ENCODE results near the gene INKA1. TPM values are rescaled to one million over a fixed set of nuclear protein-coding genes. Genes with fewer than 3 reads are reported as not detected.
"Not testable (repeated sequence)": the region's sequence is repeated elsewhere in the genome, so short reads cannot be mapped to it uniquely, and the experiment has no call there.

Gene INKA1
- 29.6 and 29.8 TPM in 2 replicates for total RNA-seq

DNA sequence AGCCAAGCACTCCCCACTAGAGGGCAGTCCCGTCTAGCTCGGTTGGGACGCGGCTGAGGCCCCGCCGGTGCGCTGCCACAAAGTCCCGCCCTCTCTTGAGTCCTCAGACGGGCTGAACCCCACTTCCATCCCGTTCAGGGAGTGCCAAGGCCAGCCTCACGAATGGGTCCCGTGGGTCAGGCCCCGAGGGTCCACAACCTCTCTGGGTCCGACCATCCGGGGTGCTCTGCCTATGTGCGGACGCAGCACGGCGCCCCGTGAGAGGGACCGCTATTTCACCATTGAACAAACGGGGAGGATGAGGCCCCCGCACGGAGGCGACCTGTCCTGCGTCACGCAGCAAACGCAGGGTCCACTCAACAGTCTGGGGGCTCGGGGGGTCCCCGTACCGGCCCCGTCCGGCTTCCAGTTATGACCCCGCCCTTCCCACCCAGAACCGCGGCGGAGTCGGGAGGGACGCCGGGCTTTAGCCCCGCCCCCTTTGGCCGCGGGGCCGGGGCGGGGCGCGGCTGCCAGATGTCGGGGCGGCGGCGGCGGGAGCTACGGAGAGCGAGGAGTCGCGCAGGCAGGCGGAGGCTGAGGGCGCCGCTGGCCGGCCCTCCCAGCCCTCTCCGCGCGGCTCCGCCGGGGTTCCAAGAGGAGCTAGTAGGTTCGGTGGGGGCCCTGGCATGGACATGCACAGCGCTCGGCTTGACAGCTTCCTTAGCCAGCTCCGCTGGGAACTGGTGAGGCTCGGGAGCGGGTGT lies at the start of gene INKA1:
Gene INKA1, plus strand, starts transcription at position 543 of the 746 bp plus-strand sequence. Its CDS starts 132 bp downstream, at position 675.
- DNase-seq (ENCODE audit: extremely low read depth, low read depth, low spot score): no peak

DNA sequence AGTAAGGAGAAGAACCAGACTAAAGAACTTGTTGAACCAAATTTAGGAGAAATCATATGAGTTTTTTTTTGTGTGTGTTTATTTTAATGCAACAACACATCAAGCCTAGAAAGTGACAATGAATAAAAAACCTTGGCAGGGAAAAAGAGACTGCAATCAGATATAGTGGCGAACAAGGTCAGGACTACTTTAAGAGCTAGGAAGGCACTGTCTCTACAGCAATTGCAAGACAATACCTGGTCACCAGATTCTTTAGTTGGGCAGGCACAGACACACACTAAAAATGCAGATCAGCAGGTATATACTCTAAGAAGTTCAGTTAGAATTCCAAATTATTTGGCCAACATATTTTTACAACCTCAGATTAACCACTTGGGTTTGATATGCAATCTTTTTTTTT lies 48.5 kb upstream of the INKA1 start:
- DNase-seq (ENCODE audit: extremely low read depth, low read depth, low spot score): no peak

DNA sequence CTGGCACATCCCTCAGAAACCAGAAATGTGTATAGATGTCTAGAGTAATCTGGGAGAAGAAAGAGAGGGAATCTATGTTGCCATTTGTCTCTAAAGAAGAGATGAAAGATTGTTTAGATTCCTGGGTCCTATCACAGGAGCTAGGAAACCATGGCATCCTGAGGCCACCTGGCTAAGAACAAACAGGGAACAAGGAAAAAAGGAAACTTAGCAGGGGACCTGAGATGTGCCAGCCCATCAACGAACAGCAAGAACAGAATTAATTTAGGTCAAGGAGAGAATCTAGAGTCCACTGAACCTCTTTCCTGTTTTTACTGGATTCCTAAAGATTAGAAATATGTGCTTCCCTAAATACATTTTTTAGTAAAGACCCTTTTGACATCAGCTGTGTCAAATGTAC lies 47.0 kb upstream of the INKA1 start:
- no peak for DNase-seq (ENCODE audit: extremely low read depth, low read depth, low spot score)

DNA sequence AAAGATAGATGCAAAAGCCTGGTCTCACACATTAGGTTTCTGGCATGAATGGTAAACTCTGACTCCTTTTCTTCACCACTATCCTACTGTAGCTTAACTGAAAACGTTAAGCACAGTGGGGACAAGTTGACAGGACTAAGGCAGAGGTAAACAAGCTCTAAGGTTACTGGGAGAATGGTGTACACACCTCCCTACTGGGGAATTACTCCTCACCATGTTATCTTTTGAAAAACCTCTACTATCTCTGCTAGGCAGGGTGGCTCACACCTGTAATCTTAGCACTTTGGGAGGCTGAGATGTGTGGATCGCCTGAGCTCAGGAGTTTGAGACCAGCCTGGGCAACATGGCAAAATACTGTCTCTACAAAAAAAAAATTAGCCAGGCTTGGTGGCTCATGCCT lies 45.9 kb upstream of the INKA1 start:
- no peak for DNase-seq (ENCODE audit: extremely low read depth, low read depth, low spot score)

DNA sequence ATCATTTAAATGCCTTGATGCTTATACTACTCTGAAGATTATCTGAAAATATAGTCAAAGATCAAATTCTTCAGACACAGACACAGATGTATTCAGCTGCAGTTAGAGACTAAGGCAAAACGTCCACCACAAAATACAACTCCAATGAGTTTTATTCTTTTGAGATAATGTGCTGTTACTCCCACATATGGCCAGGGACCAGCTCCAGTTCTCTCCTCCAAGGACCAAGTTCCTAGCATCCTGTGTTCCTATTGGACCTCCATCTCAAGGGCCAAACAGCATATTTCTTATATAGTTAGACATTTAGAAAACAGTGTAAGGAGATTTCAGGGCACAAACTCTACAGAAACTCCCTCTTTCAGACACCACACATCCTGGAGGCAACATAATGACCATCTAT lies 43.8 kb upstream of the INKA1 start:
- DNase-seq (ENCODE audit: extremely low read depth, low read depth, low spot score): no peak

DNA sequence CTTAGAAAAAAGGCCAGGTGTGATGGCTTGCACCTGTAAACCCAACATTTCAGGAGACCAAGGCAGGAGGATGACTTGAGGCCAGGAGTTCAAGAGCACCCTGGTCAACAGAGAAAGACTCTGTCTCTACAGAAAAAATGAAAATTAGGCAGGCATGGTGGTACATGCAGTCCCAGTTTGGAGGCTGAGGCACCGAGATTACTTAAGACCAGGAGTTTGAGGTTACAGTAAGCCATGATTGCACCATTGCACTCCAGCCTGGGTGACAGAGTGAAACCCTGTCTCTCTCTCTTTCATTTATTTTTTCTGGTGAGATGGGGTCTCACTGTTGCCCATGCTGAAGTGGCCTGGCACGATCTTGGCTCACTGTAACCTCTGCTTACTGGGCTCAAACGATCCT lies 41.4 kb upstream of the INKA1 start:
- no peak for DNase-seq (ENCODE audit: extremely low read depth, low read depth, low spot score)

DNA sequence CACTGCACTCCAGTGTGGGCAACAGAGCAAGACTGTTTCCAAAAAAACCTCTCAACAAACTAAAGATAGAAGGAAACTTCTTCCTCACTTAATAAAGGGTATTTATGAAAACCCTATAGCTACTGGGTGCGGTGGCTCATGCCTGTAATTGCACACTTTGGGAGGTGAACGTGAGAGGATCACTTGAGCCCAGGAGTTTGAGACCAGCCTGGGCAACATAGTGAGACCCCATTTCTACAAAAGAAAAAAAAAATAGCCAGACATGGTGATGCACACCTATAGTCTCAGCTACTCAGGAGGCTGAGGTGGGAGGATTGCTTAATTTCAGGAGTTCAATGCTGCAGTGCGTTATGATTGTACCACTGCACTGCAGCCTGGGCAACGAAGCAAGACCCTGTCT lies 39.1 kb upstream of the INKA1 start:
- no peak for DNase-seq (ENCODE audit: extremely low read depth, low read depth, low spot score)

DNA sequence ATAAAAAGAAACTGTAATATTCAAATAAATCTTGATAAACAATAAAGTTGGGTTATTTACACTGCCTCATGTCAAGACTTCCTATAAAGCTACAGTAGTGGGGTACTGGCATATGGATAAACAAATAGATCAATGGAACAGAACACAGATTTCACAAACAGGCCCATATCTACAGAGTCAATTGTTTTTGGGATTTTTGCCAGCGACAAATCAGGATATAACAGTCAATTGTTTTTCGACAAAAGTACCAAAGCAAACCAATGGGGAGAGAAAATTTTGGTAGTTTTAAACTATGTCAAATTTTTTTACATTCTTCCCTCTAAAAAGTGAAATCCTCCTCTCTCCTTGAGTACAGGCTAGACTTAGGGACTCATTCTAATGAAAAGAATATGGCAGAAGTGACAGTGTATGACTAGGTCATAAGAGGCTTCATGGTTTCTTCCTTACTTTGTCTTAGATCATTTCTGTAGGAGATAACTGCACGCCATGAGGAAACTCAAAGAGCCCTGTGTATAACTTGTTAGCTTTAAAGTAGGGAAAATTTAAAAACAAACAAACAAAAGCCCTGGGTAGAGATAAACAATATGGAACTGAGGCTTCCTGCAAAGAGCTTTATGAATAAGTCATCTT lies 33.7 kb upstream of the INKA1 start:
- no peak for DNase-seq (ENCODE audit: extremely low read depth, low read depth, low spot score)

DNA sequence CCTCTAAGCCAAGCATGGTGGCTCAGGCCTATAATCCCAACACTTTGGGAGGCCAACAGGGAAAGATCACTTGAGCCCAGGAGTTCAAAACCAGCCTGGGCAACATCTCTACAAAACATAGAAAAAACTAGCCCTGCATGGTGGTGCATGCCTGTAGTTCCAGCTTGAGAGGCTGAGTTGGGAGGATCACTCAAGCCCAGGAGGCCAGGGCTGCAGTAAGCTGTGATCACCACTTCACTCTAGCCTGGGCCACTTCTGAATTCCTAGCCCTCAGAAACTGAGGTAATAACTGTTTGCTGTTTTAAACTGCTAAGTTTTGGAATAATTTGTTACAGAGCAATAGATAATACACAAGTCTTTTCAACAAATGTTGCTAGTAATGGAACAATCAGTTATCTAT lies 33.1 kb upstream of the INKA1 start:
- no peak for DNase-seq (ENCODE audit: extremely low read depth, low read depth, low spot score)

DNA sequence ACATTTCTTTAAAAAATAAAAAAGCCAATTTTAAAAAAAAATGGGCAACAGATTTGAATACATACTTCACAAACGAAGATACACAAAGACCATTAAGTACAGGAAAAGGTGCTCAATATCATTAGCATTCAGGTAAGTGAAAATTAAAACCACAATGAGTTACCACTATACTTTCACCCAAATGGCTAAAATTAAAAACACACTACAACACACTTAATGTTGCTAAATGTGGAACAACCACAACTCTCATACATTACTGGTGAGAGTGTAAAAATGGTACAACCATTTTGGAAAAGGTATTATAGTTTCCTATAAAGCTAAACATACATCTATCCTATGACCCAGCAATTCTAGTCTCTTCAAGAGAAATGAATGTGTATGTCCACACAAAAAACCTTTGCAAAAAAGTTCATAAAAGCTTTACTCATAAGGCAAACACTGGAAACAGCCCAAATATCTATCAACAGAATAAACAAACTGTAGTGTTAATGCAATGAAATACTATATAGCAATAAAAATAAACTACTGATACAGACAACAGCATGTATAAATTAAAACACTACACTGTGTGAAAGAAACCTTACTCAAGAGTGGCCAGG lies 31.6 kb upstream of the INKA1 start:
- no peak for DNase-seq (ENCODE audit: extremely low read depth, low read depth, low spot score)

DNA sequence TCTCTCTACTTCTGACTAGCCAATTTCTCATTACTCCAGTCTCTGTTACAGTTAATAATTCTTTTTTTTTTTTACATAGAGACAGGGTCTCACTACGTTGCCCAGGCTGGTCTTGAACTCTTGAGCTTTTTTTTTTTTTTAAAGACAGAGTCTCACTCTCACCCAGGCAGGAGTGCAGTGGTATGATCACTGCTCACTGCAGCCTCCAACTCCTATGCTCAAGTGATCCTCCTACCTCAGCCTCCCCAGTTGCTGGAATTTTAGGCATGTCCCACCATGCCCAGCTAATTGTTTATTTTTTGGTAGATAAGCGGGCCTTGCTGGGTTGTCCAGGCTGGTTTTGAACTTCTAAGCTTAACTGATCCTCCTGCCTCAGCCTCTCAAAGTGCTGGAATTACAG lies 30.4 kb upstream of the INKA1 start:
- DNase-seq (ENCODE audit: extremely low read depth, low read depth, low spot score): no peak

DNA sequence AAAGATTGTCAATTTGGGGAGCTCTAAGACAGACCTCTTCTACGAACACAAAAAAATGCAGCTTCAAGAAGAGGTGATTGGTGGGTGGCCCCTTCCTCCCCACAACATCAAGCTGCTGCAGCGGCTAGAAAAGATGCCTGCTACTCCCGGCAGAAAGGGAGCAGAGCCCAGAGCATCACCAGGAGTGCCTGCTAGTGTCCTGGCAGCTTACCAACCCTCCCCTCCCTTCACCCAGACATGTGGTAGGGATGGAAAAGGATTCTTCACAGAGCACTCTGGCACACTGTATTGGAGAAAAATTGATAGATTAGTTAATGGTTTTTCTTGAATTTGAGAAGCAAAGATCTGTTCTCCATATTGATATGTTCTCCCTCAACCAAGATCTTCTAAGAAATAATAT lies 27.5 kb upstream of the INKA1 start:
- no peak for DNase-seq (ENCODE audit: extremely low read depth, low read depth, low spot score)

DNA sequence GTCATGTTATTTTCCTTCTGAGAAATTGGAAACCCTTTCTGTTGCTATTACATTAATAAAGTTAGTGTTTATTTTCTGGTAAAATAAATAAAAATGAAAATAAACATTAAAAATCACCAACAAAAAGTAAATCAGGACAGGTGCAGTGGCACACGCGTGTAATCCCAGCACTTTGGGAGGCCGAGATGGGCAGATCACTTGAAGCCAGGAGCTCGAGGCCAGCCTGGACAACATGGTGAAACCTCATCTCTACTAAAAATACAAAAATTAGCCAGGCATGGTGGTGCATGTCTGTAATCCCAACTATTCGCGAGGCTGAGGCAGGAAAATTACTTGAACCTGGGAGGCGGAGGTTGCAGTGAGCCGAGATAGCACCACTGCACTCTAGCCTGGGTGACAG lies 27.0 kb upstream of the INKA1 start:
- DNase-seq (ENCODE audit: extremely low read depth, low read depth, low spot score): not testable (repeated sequence)

DNA sequence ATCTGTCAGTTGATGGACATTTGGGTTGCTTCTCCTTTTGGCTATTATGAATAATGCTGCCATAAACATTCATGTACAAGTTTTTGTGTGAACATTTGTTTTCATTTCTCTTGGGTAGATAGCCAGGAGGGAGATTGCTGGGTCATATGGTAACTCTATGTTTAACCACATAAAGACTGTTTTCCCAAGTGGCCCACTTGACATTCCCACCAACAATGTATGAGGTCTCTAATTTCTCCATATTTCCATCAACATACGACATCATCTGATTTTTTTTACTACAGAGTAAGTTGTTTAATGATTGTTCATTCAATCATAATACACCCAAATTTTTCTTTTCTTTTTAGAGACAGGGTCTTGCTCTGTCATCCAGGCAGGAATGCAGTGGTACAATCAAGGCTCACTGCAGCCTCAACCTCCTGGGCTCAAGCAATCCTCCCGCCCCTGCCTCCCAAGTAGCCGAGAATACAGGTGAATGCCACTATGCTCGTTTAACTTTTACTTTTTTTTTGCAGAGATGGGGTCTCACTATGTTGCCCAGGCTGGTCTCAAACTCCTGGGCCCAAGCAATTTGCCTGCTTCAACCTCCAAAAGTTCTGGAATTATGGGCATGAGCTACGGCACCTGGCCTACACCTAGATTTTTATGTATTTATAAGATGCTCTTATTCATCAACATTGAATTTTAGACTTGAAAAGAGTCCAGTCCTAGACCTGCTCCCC lies 23.5 kb upstream of the INKA1 start:
- DNase-seq (ENCODE audit: extremely low read depth, low read depth, low spot score): no peak

DNA sequence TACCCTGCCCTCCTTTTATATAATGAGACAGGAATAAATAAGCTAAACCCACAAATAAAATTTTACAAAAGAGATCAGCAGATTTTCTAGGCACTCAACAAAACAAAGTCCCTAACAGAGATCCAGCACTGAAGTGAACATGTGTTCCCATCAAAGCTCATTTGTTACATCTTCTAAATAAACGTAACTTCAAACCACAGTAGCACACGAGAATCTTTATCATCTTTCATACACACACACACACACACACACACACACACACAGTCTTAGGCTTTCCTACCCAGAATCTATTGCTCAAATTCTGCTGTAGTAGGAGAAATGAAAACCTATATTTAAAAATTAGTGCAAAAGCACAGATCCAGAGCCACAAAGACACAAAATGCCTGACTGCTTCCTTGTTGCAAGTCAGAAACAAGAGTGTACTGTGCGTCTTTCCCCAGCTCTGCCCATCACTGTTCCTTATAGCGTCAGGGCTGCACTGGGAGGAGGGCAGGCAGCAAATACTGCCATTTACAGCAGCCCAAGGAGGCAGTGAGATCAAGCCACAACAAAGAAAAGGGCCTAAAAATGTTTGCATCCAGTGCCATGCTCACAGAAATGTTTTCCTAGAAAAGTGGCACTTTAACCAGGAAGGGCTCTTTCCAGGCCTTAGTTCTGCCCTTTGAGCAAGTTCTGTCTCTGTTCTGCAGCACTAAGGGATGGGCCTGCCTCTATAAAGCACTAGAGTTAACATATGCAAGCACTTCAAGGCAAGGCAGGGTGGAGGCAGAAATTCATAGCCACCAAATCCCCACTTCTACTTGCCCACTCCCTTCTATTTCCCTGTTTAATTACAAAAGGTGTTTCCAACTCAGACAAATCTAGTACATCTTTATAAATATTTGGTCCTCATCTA lies 22.7 kb upstream of the INKA1 start:
- DNase-seq (ENCODE audit: extremely low read depth, low read depth, low spot score): no peak

DNA sequence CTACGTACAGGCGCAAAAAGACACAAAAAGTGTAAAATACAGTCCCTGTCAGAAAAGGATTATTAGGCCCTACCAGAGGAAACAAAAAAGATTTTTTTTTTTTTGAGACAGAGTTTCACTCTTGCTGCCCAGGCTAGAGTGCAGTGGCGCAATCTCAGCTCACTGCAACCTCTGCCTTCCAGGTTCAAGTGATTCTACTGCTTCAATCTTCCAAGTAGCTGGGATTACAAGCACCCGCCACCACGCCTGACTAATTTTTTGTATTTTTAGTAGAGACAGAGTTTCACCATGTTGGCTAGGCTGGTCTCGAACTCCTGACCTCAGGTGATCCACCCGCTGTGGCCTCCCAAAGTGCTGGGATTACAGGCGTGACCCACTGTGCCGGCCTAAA lies 22.1 kb upstream of the INKA1 start:
- DNase-seq (ENCODE audit: extremely low read depth, low read depth, low spot score): not testable (repeated sequence)

DNA sequence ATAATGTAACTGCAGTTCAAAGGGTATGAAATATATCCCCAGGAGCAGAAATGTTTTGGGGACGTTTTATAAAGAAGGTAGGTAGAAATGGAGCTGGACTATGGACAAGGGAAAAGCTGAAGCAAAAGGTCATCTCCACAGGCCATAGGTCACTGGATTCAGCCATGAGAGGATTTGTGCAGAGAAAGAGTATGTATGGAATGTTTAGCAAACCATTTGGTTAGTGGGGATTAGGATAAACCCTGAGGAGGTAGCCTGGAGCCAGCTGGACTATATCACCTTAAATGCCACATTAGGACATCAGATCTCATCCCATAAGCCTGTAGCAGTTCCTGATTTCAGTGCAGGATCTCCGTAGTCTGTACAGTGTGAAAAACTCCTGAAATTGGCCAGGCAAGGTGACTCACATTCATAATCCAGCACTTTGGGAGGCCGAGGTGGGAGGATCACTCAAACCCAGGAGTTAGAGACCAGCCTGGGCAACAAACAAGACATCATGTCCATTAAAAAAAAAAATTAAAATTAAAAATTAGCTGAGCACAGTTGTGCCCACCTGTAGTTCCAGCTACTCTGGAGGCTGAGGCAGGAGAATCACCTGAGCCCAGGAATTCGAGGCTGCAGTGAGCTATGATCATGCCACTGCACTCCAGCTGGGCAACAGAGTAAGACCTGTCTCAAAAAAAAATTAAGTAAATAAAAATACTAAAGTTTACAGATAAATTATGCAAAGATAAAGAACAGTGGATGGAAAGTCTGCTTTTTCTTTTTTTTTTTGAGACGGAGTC lies 21.5 kb upstream of the INKA1 start:
- no peak for DNase-seq (ENCODE audit: extremely low read depth, low read depth, low spot score)

DNA sequence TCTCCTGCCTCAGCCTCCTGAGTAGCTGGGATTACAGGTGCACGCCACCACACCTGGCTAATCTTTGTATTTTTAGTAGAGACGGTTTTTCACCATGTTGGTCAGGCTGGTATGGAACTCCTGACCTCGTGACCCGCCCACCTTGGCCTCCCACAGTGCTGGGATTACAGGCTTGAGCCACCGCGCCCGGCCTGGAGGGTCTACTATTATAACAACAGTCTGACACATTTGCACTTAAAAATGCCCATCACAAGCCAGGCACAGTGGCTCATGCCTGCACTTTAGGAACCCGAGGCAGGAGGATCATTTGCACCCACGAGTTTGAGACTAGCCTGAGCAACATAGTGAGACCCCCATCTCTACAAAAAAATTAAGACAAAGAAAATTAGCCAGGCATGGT lies 20.8 kb upstream of the INKA1 start:
- DNase-seq (ENCODE audit: extremely low read depth, low read depth, low spot score): not testable (repeated sequence)

DNA sequence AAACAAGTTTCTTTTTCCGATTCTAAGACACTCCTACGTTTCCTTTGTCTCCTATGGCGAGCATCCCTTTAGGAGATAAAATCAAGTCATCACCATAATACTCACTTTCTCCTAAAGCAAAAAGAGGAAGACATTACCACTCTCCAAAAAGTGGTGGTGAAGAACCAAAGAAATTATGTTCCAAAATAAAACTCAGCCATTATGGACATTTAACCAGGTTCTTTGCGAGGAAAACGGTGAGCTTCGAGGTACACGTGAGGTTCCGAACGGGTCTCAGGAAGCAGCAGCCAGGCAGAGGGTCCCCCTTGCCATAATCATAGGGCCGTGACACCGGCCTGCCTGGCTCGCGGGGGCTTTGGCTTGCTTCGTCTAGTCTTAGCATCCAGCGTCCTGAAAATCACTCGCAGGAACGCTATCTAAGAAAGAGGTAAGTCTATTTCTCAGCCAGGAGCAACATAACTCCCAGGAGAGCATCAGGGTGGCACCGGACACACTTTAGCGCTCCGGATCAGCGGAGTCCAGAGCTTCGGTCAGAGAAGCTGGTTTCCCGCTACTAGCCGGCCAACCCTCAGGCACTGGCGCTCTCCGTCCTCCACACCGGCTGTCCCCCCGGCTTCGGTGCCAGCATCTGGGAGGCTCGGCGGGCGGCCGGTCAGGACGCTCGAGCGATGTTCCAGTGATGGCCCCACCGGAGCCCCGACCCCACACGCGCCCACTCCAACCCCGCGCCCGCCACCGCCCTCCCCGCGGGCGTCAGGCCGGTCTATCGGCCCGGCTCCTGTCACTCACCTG lies 17.3 kb upstream of the INKA1 start:
- no peak for DNase-seq (ENCODE audit: extremely low read depth, low read depth, low spot score)
